GM18511 (cell line): ENCODE data around the gene DSCAML1.
"Not testable (repeated sequence)": the region's sequence is repeated elsewhere in the genome, so short reads cannot be mapped to it uniquely, and the experiment has no call there.

Experiments used
- ATAC-seq: cut with Tn5 transposase; IDR thresholded peaks from one replicate; pipeline ENCODE4 v1.9.1; 2021; ENCODE audit warnings: mild to moderate bottlenecking, moderate library complexity; ENCODE audit not compliant: unreplicated experiment

The DSCAML1 gene

GRCh38 chr11:117766026-117766425, 31.0 kb downstream of the DSCAML1 start:
- no peak for ATAC-seq

GRCh38 chr11:117765068-117765467, 31.9 kb downstream of the DSCAML1 start:
- ATAC-seq: no peak

GRCh38 chr11:117763465-117763864, 33.6 kb downstream of the DSCAML1 start:
- ATAC-seq: not testable (repeated sequence)

GRCh38 chr11:117761993-117762392, 35.0 kb downstream of the DSCAML1 start:
- ATAC-seq: no peak

GRCh38 chr11:117759305-117759704, 37.7 kb downstream of the DSCAML1 start:
- no peak for ATAC-seq

GRCh38 chr11:117754030-117754429, 43.0 kb downstream of the DSCAML1 start:
- ATAC-seq: no peak

GRCh38 chr11:117752721-117753237, 44.2 kb downstream of the DSCAML1 start:
- ATAC-seq: no peak

- no peak for ATAC-seq
These were observed 44.9 kb downstream of the DSCAML1 start for GRCh38 chr11:117752071-117752470.

GRCh38 chr11:117750916-117751662, 45.9 kb downstream of the DSCAML1 start:
- no peak for ATAC-seq

GRCh38 chr11:117750357-117750756, 46.7 kb downstream of the DSCAML1 start:
- no peak for ATAC-seq

- no peak for ATAC-seq
These were observed 47.5 kb downstream of the DSCAML1 start for GRCh38 chr11:117749541-117749910.

- ATAC-seq: no peak
These were observed 48.1 kb downstream of the DSCAML1 start for GRCh38 chr11:117748771-117749540.

GRCh38 chr11:117747892-117748291, 49.1 kb downstream of the DSCAML1 start:
- no peak for ATAC-seq

- no peak for ATAC-seq
These were observed 51.7 kb downstream of the DSCAML1 start for GRCh38 chr11:117745346-117745745.

- no peak for ATAC-seq
These were observed 52.4 kb downstream of the DSCAML1 start for GRCh38 chr11:117744471-117745150.

- ATAC-seq: no peak
These were observed 53.7 kb downstream of the DSCAML1 start for GRCh38 chr11:117743121-117743815.

GRCh38 chr11:117738246-117738957, 58.6 kb downstream of the DSCAML1 start:
- ATAC-seq: no peak

- ATAC-seq: no peak
These were observed 61.6 kb downstream of the DSCAML1 start for GRCh38 chr11:117735350-117735977.

- no peak for ATAC-seq
These were observed 62.4 kb downstream of the DSCAML1 start for GRCh38 chr11:117734601-117735024.

- ATAC-seq: no peak
These were observed 63.7 kb downstream of the DSCAML1 start for GRCh38 chr11:117733316-117733715.
